Amniotic epithelial cell (primary cell): ENCODE results near the gene BRD4.

Experiments used
- DNase-seq: peaks from one replicate; pipeline ENCODE4 v3.0.0-alpha.2; 2010; ENCODE audit warnings: low read depth

Gene BRD4

GRCh38 chr19:15289673-15290072, 42.7 kb downstream of the BRD4 start:
- DNase-seq: no peak

GRCh38 chr19:15288146-15288963, 44.0 kb downstream of the BRD4 start:
- DNase-seq: no peak

- DNase-seq: no peak
These were observed 44.8 kb downstream of the BRD4 start for GRCh38 chr19:15287496-15287895.

- no peak for DNase-seq
These were observed 45.5 kb downstream of the BRD4 start for GRCh38 chr19:15286688-15287365.

GRCh38 chr19:15285896-15286591, 46.3 kb downstream of the BRD4 start:
- no peak for DNase-seq

- DNase-seq: no peak
These were observed 47.4 kb downstream of the BRD4 start for GRCh38 chr19:15284896-15285295.

GRCh38 chr19:15284091-15284490, 48.2 kb downstream of the BRD4 start:
- no peak for DNase-seq

GRCh38 chr19:15283141-15283883, 49.0 kb downstream of the BRD4 start:
- peak; percentile 75 for DNase-seq

- no peak for DNase-seq
These were observed 50.0 kb downstream of the BRD4 start for GRCh38 chr19:15282311-15282705.

GRCh38 chr19:15280915-15281683, 51.2 kb downstream of the BRD4 start:
- DNase-seq: peak; percentile 96

- DNase-seq: no peak
These were observed 52.2 kb downstream of the BRD4 start for GRCh38 chr19:15280048-15280725.

- no peak for DNase-seq
These were observed 52.9 kb downstream of the BRD4 start for GRCh38 chr19:15279326-15279904.

- DNase-seq: no peak
These were observed 55.6 kb downstream of the BRD4 start for GRCh38 chr19:15276620-15277215.

GRCh38 chr19:15274477-15274876, 57.9 kb downstream of the BRD4 start:
- DNase-seq: no peak

- DNase-seq: no peak
These were observed 62.5 kb downstream of the BRD4 start for GRCh38 chr19:15269806-15270205.

- no peak for DNase-seq
These were observed 63.4 kb downstream of the BRD4 start for GRCh38 chr19:15268928-15269253.

GRCh38 chr19:15268192-15268927, 64.0 kb downstream of the BRD4 start:
- DNase-seq: no peak

- DNase-seq: no peak
These were observed 65.7 kb downstream of the BRD4 start for GRCh38 chr19:15266683-15267082.

GRCh38 chr19:15265850-15266248, 66.5 kb downstream of the BRD4 start:
- DNase-seq: peak; percentile 90
